A549 (cell line): Measurements from ENCODE around the gene CCDC12. TPM values are rescaled to one million over a fixed set of nuclear protein-coding genes. Genes with fewer than 3 reads are reported as not detected.

Experiments used
- ATAC-seq, 2 experiments: fragments of 200-7000 bp in 1 of 2; fragments of >200 bp in 1 of 2; cut with Nextera tagmentation in 1 of 2; cut with Tn5 transposase in 1 of 2; 3 replicates each; pipeline versions ENCODE4 v1.8.0 to v1.9.1; 2018 to 2020; ENCODE audit warnings: mild to moderate bottlenecking in 1 of 2, moderate library complexity in 1 of 2
- CTCF ChIA-PET: fragments of 300-600 bp; sonication (Branson Sonifier 250); formaldehyde crosslinking; extraction: SDS; loops from one replicate; lab custom pipeline; 2021; ENCODE audit warnings: antibody characterized with exemption, inconsistent platforms; lab: Yijun Ruan, JAX
- POLR2A ChIA-PET: fragments of 350-600 bp; formaldehyde crosslinking; extraction: SDS; loops from one replicate; lab custom pipeline; 2021; ENCODE audit warnings: antibody characterized with exemption, inconsistent platforms; lab: Yijun Ruan, JAX
- DNase-seq, 2 experiments: peaks; one replicate each; pipeline versions ENCODE4 v3.0.0 to v3.0.0-alpha.2; 2011 to 2016; ENCODE audit warnings: low read depth in 1 of 2, low spot score in 1 of 2
- FAIRE-seq: peaks from 2 replicates; lab custom pipeline; 2011; peaks lifted over from hg19 to GRCh38; lab: Jason Lieb, UNC
- H3K27ac ChIP-seq, 2 experiments: fragments of >200 bp; sonication (Bioruptor Twin); formaldehyde crosslinking; 3 replicates each; pipeline ENCODE4 v1.5.1; 2016 to 2017
- H3K4me1 ChIP-seq: fragments of >200 bp; sonication (Bioruptor Twin); formaldehyde crosslinking; 3 replicates; pipeline ENCODE4 v1.6.1; 2016
- H3K4me2 ChIP-seq: fragments of >200 bp; sonication (Bioruptor Twin); formaldehyde crosslinking; 3 replicates; pipeline ENCODE4 v1.6.1; 2016
- H3K4me3 ChIP-seq: fragments of >200 bp; sonication (Bioruptor Twin); formaldehyde crosslinking; 3 replicates; pipeline ENCODE4 v1.5.1; 2016
- H3K9me3 ChIP-seq: fragments of >200 bp; sonication (Bioruptor Twin); formaldehyde crosslinking; 3 replicates; pipeline ENCODE4 v1.6.1; 2016
- CHD2 ChIP-seq: fragments of 150-350 bp; IDR thresholded peaks from 2 replicates; pipeline ENCODE4 v1.6.1; 2014; ENCODE audit warnings: low read length; ENCODE audit not compliant: partially characterized antibody
- EHF ChIP-seq: fragments of 250-450 bp; sonication (Bioruptor Pico); IDR thresholded peaks from 2 replicates; pipeline ENCODE4 v1.5.0; 2020; ENCODE audit warnings: mild to moderate bottlenecking
- EHMT2 ChIP-seq: fragments of 200-600 bp; sonication (generic); IDR thresholded peaks from 2 replicates; pipeline ENCODE4 v1.6.1; 2016; ENCODE audit warnings: antibody characterized with exemption, low read depth, mild to moderate bottlenecking, moderate library complexity
- ELK1 ChIP-seq: fragments of 150-350 bp; IDR thresholded peaks from 2 replicates; pipeline ENCODE4 v1.6.1; 2014; ENCODE audit warnings: low read depth, mild to moderate bottlenecking, low read length
- FOSB ChIP-seq: fragments of 250-450 bp; sonication (Bioruptor Pico); IDR thresholded peaks from 2 replicates; pipeline ENCODE4 v1.5.0; 2020; ENCODE audit warnings: mild to moderate bottlenecking, moderate library complexity
- FOSL2 ChIP-seq, 2 experiments: fragments of 450-650 bp in 1 of 2; fragments of >200 bp in 1 of 2; sonication (Bioruptor Twin) in 1 of 2; formaldehyde crosslinking; IDR thresholded peaks; 2 replicates each; pipeline versions ENCODE4 v1.5.0 to v1.6.1; 2016 to 2020; ENCODE audit warnings: mild to moderate bottlenecking in 1 of 2, moderate library complexity in 1 of 2
- FOXS1 ChIP-seq: fragments of 250-450 bp; sonication (Bioruptor Pico); IDR thresholded peaks from 2 replicates; pipeline ENCODE4 v1.5.0; 2020; ENCODE audit warnings: mild to moderate bottlenecking, moderate library complexity
- GATA3 ChIP-seq: IDR thresholded peaks from 2 replicates; pipeline ENCODE4 v1.6.1; 2012; ENCODE audit warnings: borderline replicate concordance
- HEYL ChIP-seq: fragments of 250-450 bp; sonication (Bioruptor Pico); IDR thresholded peaks from 2 replicates; pipeline ENCODE4 v1.8.0; 2021; ENCODE audit warnings: mild to moderate bottlenecking, moderate library complexity
- HMGXB4 ChIP-seq: fragments of 250-450 bp; sonication (Bioruptor Pico); IDR thresholded peaks from 2 replicates; pipeline ENCODE4 v1.5.0; 2021; ENCODE audit warnings: mild to moderate bottlenecking, moderate library complexity, borderline replicate concordance
- JUN ChIP-seq, 2 experiments: fragments of >200 bp; sonication (Bioruptor Twin); formaldehyde crosslinking; IDR thresholded peaks; 2 replicates in 1 of 2; 3 replicates in 1 of 2; pipeline ENCODE4 v1.6.1; 2016 to 2017
- MAFK ChIP-seq: fragments of 450-650 bp; IDR thresholded peaks from 2 replicates; pipeline ENCODE4 v1.6.1; 2014; ENCODE audit not compliant: partially characterized antibody
- MAX ChIP-seq: IDR thresholded peaks from 2 replicates; pipeline ENCODE4 v1.6.1; 2012
- MAZ ChIP-seq: fragments of 150-350 bp; IDR thresholded peaks from 2 replicates; pipeline ENCODE4 v1.6.1; 2014; ENCODE audit warnings: antibody characterized with exemption, low read depth, low read length, borderline replicate concordance
- MYC ChIP-seq: IDR thresholded peaks from 2 replicates; pipeline ENCODE4 v1.6.1; 2012; ENCODE audit warnings: mild to moderate bottlenecking, inconsistent platforms, low read length, improper control_type of control experiment, borderline replicate concordance
- NFE2L2 ChIP-seq: fragments of 150-350 bp; conservative IDR thresholded peaks from 2 replicates; pipeline ENCODE4 v1.6.1; 2014; ENCODE audit warnings: low read length
- NR3C1 ChIP-seq: fragments of >200 bp; sonication (Bioruptor Twin); formaldehyde crosslinking; IDR thresholded peaks from 3 replicates; pipeline ENCODE4 v1.6.1; 2017
- POLR2A ChIP-seq: IDR thresholded peaks from 2 replicates; pipeline ENCODE4 v1.6.1; 2012; ENCODE audit warnings: mild to moderate bottlenecking, low read length
- RAD21 ChIP-seq, 2 experiments: fragments of >200 bp in 1 of 2; sonication (Bioruptor Twin) in 1 of 2; formaldehyde crosslinking in 1 of 2; IDR thresholded peaks in 1 of 2; conservative IDR thresholded peaks in 1 of 2; 2 replicates in 1 of 2; 3 replicates in 1 of 2; pipeline ENCODE4 v1.6.1; 2012 to 2018; ENCODE audit warnings: inconsistent platforms in 1 of 2
- RARB ChIP-seq: fragments of 250-450 bp; sonication (Bioruptor Pico); IDR thresholded peaks from 2 replicates; pipeline ENCODE4 v1.8.0; 2021; ENCODE audit warnings: mild to moderate bottlenecking, moderate library complexity
- RCOR1 ChIP-seq: fragments of 150-350 bp; IDR thresholded peaks from 2 replicates; pipeline ENCODE4 v1.6.1; 2014; ENCODE audit warnings: antibody characterized with exemption, low read length, low read depth
- REST ChIP-seq: fragments of 200-600 bp; sonication (generic); IDR thresholded peaks from 2 replicates; pipeline ENCODE4 v1.6.1; 2016; ENCODE audit warnings: antibody characterized with exemption, mild to moderate bottlenecking, moderate library complexity
- RNF2 ChIP-seq: fragments of 200-600 bp; sonication (generic); IDR thresholded peaks from 2 replicates; pipeline ENCODE4 v1.6.1; 2016; ENCODE audit warnings: low read depth, mild to moderate bottlenecking, antibody characterized with exemption, moderate library complexity, borderline replicate concordance
- SMC3 ChIP-seq: fragments of >200 bp; sonication (Bioruptor Twin); formaldehyde crosslinking; IDR thresholded peaks from 3 replicates; pipeline ENCODE4 v1.6.1; 2018; ENCODE audit warnings: inconsistent platforms
- TFCP2L1 ChIP-seq: fragments of 250-450 bp; sonication (Bioruptor Pico); IDR thresholded peaks from 2 replicates; pipeline ENCODE4 v1.5.0; 2021; ENCODE audit warnings: mild to moderate bottlenecking
- ZC3H11A ChIP-seq: fragments of 450-650 bp; IDR thresholded peaks from 2 replicates; pipeline ENCODE4 v1.6.1; 2014; ENCODE audit warnings: antibody characterized with exemption, mild to moderate bottlenecking
- ZFP36 ChIP-seq: fragments of 450-650 bp; IDR thresholded peaks from 2 replicates; pipeline ENCODE4 v1.6.1; 2014; ENCODE audit warnings: borderline replicate concordance; ENCODE audit not compliant: partially characterized antibody
- WGBS: methylation state at CpG from one replicate; pipeline ENCODE4 v1.1.6; 2017; ENCODE audit errors: missing lambda C conversion rate; 5-methylcytosine and 5-hydroxymethylcytosine counted together
- polyA plus RNA-seq, 4 experiments: library from polyadenylated mRNA; depleted of rRNA in 3 of 4; stranded (reverse); fragments of >200 nt; fragmentation: RNase III in 1 of 4; extraction: RNeasy Plus Mini Kit Qiagen cat#74134 plus additional on column Dnase treatment in 1 of 4; gene quantifications; 2 replicates in 3 of 4; 3 replicates in 1 of 4; pipeline ENCODE4 v1.2.3, GENCODE V29; 2011 to 2017
- TF ChIP-seq, protein P1 (sequence below): fragments of >200 bp; sonication (Bioruptor Twin); formaldehyde crosslinking; IDR thresholded peaks from 2 replicates; pipeline ENCODE4 v1.6.1; 2016

CCDC12 gene
- polyA plus RNA-seq, 2 of the 4 experiments (the other 2 are of a cell fraction), result 34.8 to 81.0 TPM

GRCh38 chr3:46884929-46885328 is 91.6 kb downstream of the CCDC12 start:
- H3K4me1 ChIP-seq, result 0 out of 3 replicates have a peak, but pooled peaks cover 4% of the 10 kb centered on the region
- H3K4me3 ChIP-seq, result no peak overlapping the region

DNA sequence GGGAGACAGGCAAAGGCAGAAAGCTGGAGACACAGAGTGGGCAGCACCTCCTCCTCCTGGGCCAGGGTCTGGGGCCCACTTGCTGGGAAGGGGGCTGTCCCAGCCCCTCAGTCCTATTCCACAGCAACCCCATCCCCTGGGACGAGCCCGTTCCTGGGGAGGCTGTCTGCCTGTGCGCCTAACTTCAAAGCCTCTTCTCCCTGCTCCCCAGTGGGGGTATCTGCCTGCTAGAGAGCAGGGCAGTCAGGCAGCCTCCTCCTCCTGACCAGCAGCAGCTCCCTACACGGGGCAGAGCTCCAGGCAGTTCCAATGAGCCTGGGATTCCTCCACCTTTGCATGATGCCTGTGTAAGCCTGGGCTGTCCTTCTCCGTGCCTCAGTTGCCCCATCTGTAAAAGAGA is 92.1 kb downstream of the CCDC12 start:
- CTCF ChIA-PET, result interaction anchor here (3.0 kb wide), 1 partner anchor 11 kb away, joined by 15 read pairs; no protein-coding TSS in a partner anchor

More at GRCh38 chr3:46884929-46885328, 91.6 kb downstream of the CCDC12 start:
- no peak overlapping the region for H3K4me2 ChIP-seq
- POLR2A ChIA-PET, result no interaction called here
- no peak for FAIRE-seq
- ATAC-seq, result no peak
- TF ChIP-seq NR3C1 (no peak), RAD21 (conservative IDR thresholded peaks at IDR 0.05 in 1 of 2, IDR thresholded peaks at IDR 0.05 in 1 of 2) (no peak), RNF2 (no peak), GATA3 (no peak), MAX (no peak), TFCP2L1 (no peak), CHD2 (no peak), MAZ (no peak), FOXS1 (CRISPR knock-in tag) (no peak), HMGXB4 (no peak), RCOR1 (no peak), MYC (no peak), RARB (no peak), JUN (IDR thresholded peaks at IDR 0.05) (no peak)
- no peak for DNase-seq
- H3K9me3 ChIP-seq, result no peaks in the 10 kb centered on the region
- no peak overlapping the region for H3K27ac ChIP-seq
- 92% methylated on average over 4 of the region's 7 CpGs for WGBS
- CTCF ChIA-PET, result interaction anchor here (0.6 to 3.0 kb wide), 3 partner anchors 11 to 43 kb away, joined by 5 to 15 read pairs (median 11); no protein-coding TSS in a partner anchor

GRCh38 chr3:46883830-46884185 is 92.7 kb downstream of the CCDC12 start:
- CTCF ChIA-PET, result interaction anchor here (1.3 to 2.3 kb wide), 3 partner anchors 11 to 26 kb away, joined by 3 to 11 read pairs (median 8); no protein-coding TSS in a partner anchor
- H3K27ac ChIP-seq, result no peak overlapping the region
- DNase-seq, result no peak
- POLR2A ChIA-PET, result no interaction called here
- H3K4me2 ChIP-seq, result no peak overlapping the region
- peaks cover 11% of the 10 kb centered on the region for H3K4me1 ChIP-seq
- 90% methylated on average over 3 of the region's 4 CpGs for WGBS
- no peak overlapping the region for H3K4me3 ChIP-seq
- H3K9me3 ChIP-seq, result no peaks in the 10 kb centered on the region
- no peak for FAIRE-seq
- no peak for ATAC-seq
- TF ChIP-seq NFE2L2 (no peak), CHD2 (no peak), EHMT2 (no peak), FOSL2 (IDR thresholded peaks at IDR 0.05) (no peak), FOSL2 (CRISPR knock-in tag; IDR thresholded peaks at IDR 0.05) (no peak), ZFP36 (no peak), REST (no peak), FOSB (no peak), EHF (no peak), MAFK (no peak), SMC3 (no peak)

More for the DNA sequence above, 92.1 kb downstream of the CCDC12 start:
- no peak for FAIRE-seq
- POLR2A ChIA-PET, result no interaction called here
- DNase-seq, result no peak
- ATAC-seq, result peak in 1 of 2 experiments; percentile 8; a peak in 1 of 6 replicates
- peaks cover 5% of the 10 kb centered on the region for H3K4me1 ChIP-seq
- H3K4me3 ChIP-seq, result no peak overlapping the region
- H3K4me2 ChIP-seq, result no peak overlapping the region
- no peaks in the 10 kb centered on the region for H3K9me3 ChIP-seq
- TF ChIP-seq POLR2A (no peak), NFE2L2 (no peak), RCOR1 (no peak), ZC3H11A (no peak), ELK1 (no peak), HEYL (CRISPR knock-in tag) (no peak), RARB (no peak)
- TF ChIP-seq, protein P1, sequence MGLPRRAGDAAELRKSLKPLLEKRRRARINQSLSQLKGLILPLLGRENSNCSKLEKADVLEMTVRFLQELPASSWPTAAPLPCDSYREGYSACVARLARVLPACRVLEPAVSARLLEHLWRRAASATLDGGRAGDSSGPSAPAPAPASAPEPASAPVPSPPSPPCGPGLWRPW, result no peak
- WGBS, result 68% methylated on average over 4 of the region's 5 CpGs
- no peak overlapping the region for H3K27ac ChIP-seq
